ENCODE data around the gene DDX10.

GRCh38 chr11:108694846-108695245 lies 30.0 kb downstream of the DDX10 start:
- TF ChIP-seq, protein P1, sequence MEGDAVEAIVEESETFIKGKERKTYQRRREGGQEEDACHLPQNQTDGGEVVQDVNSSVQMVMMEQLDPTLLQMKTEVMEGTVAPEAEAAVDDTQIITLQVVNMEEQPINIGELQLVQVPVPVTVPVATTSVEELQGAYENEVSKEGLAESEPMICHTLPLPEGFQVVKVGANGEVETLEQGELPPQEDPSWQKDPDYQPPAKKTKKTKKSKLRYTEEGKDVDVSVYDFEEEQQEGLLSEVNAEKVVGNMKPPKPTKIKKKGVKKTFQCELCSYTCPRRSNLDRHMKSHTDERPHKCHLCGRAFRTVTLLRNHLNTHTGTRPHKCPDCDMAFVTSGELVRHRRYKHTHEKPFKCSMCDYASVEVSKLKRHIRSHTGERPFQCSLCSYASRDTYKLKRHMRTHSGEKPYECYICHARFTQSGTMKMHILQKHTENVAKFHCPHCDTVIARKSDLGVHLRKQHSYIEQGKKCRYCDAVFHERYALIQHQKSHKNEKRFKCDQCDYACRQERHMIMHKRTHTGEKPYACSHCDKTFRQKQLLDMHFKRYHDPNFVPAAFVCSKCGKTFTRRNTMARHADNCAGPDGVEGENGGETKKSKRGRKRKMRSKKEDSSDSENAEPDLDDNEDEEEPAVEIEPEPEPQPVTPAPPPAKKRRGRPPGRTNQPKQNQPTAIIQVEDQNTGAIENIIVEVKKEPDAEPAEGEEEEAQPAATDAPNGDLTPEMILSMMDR (IDR thresholded peaks at IDR 0.05): no peak
- no peak for TF ChIP-seq POLR2A (IDR thresholded peaks at IDR 0.05)
